ENCODE data around the gene HBD. TPM values are rescaled to one million over a fixed set of nuclear protein-coding genes. Genes with fewer than 3 reads are reported as not detected.
A peak's percentile ranks its signal among the peaks of the same experiment; 100 is the strongest.

Gene HBD
- total and polyA plus RNA-seq, 9 of the 15 experiments (the other 6 are each of a cell fraction or from before 2014, with no cell fraction given) = 11.8 to 169 (median 36.0) TPM

DNA sequence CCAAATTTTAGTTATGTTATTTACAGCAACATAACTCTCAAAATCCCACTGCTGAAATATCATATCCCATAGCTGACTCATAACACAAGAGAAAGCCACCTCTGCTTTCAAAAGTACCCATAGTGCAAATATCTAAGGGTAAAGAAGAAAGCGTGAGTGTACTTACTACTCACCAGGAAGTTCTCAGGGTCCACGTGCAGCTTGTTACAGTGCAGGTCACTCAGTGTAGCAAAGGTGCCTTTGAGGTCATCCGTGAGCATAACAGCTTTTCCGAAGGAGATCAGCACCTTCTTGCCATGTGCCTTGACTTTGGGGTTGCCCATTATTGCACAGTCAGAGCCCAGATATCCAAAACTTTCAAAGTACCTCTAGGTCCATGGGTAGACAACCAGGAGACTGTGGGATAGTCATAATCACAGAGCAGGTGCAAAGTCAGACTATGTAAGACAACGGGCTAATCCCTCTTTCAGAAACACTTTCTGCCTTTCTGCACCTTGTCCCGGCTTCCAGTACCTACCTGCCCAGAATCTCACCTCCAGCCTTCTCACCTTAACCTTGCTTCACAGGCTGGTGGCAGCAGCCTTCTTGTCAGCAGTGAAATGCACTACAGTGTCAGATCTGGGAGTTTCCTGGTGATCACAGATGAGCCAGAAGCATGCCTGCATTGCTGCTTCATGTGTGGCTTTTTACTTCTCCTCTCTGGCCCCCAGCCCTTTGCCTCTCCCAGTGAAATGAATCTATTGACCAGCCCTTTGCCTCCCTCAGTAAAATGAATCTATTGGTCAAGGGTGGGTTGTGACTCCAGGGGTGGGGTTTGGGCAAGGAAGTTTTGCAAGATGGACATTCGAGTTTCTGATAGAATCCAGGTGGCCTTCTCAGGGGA, 8.9 kb upstream of the HBD start (continued):
- TF ChIP-seq, protein P1, sequence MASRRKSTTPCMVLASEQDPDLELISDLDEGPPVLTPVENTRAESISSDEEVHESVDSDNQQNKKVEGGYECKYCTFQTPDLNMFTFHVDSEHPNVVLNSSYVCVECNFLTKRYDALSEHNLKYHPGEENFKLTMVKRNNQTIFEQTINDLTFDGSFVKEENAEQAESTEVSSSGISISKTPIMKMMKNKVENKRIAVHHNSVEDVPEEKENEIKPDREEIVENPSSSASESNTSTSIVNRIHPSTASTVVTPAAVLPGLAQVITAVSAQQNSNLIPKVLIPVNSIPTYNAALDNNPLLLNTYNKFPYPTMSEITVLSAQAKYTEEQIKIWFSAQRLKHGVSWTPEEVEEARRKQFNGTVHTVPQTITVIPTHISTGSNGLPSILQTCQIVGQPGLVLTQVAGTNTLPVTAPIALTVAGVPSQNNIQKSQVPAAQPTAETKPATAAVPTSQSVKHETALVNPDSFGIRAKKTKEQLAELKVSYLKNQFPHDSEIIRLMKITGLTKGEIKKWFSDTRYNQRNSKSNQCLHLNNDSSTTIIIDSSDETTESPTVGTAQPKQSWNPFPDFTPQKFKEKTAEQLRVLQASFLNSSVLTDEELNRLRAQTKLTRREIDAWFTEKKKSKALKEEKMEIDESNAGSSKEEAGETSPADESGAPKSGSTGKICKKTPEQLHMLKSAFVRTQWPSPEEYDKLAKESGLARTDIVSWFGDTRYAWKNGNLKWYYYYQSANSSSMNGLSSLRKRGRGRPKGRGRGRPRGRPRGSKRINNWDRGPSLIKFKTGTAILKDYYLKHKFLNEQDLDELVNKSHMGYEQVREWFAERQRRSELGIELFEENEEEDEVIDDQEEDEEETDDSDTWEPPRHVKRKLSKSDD (conservative IDR thresholded peaks at IDR 0.05; ENCODE audit: low read length) = no peak
- TF ChIP-seq SMC3 (conservative IDR thresholded peaks at IDR 0.05; ENCODE audit: insufficient read depth, low read depth, low read length) = 0 out of 2 replicates have a peak, but pooled peaks have one; percentile 28
- no peak for TF ChIP-seq HSF4 (CRISPR knock-in tag; IDR thresholded peaks at IDR 0.05; ENCODE audit: borderline replicate concordance)
- TF ChIP-seq, protein P2, sequence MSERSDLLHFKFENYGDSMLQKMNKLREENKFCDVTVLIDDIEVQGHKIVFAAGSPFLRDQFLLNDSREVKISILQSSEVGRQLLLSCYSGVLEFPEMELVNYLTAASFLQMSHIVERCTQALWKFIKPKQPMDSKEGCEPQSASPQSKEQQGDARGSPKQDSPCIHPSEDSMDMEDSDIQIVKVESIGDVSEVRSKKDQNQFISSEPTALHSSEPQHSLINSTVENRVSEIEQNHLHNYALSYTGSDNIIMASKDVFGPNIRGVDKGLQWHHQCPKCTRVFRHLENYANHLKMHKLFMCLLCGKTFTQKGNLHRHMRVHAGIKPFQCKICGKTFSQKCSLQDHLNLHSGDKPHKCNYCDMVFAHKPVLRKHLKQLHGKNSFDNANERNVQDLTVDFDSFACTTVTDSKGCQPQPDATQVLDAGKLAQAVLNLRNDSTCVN (CRISPR knock-in tag; IDR thresholded peaks at IDR 0.05) = no peak
- no peak for TF ChIP-seq EZH2 (IDR thresholded peaks at IDR 0.05; ENCODE audit: borderline replicate concordance, low read depth, low read length)
- no peak for TF ChIP-seq GABPA (tag; conservative IDR thresholded peaks at IDR 0.05; ENCODE audit: low read depth)
- TF ChIP-seq MNT (conservative IDR thresholded peaks at IDR 0.05) = peak; percentile 93 to 95
- TF ChIP-seq MEIS2 (IDR thresholded peaks at IDR 0.05; ENCODE audit: partially characterized antibody) = no peak
- TF ChIP-seq, protein P3, sequence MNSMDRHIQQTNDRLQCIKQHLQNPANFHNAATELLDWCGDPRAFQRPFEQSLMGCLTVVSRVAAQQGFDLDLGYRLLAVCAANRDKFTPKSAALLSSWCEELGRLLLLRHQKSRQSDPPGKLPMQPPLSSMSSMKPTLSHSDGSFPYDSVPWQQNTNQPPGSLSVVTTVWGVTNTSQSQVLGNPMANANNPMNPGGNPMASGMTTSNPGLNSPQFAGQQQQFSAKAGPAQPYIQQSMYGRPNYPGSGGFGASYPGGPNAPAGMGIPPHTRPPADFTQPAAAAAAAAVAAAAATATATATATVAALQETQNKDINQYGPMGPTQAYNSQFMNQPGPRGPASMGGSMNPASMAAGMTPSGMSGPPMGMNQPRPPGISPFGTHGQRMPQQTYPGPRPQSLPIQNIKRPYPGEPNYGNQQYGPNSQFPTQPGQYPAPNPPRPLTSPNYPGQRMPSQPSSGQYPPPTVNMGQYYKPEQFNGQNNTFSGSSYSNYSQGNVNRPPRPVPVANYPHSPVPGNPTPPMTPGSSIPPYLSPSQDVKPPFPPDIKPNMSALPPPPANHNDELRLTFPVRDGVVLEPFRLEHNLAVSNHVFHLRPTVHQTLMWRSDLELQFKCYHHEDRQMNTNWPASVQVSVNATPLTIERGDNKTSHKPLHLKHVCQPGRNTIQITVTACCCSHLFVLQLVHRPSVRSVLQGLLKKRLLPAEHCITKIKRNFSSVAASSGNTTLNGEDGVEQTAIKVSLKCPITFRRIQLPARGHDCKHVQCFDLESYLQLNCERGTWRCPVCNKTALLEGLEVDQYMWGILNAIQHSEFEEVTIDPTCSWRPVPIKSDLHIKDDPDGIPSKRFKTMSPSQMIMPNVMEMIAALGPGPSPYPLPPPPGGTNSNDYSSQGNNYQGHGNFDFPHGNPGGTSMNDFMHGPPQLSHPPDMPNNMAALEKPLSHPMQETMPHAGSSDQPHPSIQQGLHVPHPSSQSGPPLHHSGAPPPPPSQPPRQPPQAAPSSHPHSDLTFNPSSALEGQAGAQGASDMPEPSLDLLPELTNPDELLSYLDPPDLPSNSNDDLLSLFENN (IDR thresholded peaks at IDR 0.05; ENCODE audit: low read depth in 2 of 2, low read length in 2 of 2) = no peak
- peak; percentile 93 for TF ChIP-seq SIRT6 (IDR thresholded peaks at IDR 0.05; ENCODE audit: low read depth, low read length)
- TF ChIP-seq, protein P4, sequence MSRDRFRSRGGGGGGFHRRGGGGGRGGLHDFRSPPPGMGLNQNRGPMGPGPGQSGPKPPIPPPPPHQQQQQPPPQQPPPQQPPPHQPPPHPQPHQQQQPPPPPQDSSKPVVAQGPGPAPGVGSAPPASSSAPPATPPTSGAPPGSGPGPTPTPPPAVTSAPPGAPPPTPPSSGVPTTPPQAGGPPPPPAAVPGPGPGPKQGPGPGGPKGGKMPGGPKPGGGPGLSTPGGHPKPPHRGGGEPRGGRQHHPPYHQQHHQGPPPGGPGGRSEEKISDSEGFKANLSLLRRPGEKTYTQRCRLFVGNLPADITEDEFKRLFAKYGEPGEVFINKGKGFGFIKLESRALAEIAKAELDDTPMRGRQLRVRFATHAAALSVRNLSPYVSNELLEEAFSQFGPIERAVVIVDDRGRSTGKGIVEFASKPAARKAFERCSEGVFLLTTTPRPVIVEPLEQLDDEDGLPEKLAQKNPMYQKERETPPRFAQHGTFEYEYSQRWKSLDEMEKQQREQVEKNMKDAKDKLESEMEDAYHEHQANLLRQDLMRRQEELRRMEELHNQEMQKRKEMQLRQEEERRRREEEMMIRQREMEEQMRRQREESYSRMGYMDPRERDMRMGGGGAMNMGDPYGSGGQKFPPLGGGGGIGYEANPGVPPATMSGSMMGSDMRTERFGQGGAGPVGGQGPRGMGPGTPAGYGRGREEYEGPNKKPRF (IDR thresholded peaks at IDR 0.05; ENCODE audit: low read depth, low read length) = no peak

Data from K562 (cell line).